Caco-2 (cell line): ENCODE data around the gene USP8. TPM values are rescaled to one million over a fixed set of nuclear protein-coding genes. Genes with fewer than 3 reads are reported as not detected.

Source experiments
- BruUV-seq: library from RNA; stranded (reverse); fragments of 400-500 nt; replicated peaks from 2 replicates; lab custom pipeline; 2021; lab: Mats Ljungman, UMichigan
- CTCF ChIA-PET: fragments of 300-600 bp; sonication (Branson Sonifier 250); formaldehyde crosslinking; loops from one replicate; lab custom pipeline; 2022; ENCODE audit warnings: antibody characterized with exemption; lab: Charles Lee
- POLR2A ChIA-PET: fragments of 300-600 bp; sonication (Branson Sonifier 250); formaldehyde crosslinking; loops from one replicate; lab custom pipeline; 2022; ENCODE audit warnings: antibody characterized with exemption; lab: Charles Lee
- DNase-seq, 2 experiments: peaks; one replicate each; pipeline versions ENCODE4 v3.0.0 to v3.0.0-alpha.2; 2020 to 2022
- H3K27me3 ChIP-seq: replicated peaks from 2 replicates; pipeline ENCODE4 v1.6.0; 2011; ENCODE audit warnings: low read length; ENCODE audit not compliant: control insufficient read depth, insufficient read depth
- H3K36me3 ChIP-seq: 2 replicates; pipeline ENCODE4 v1.5.1; 2011; ENCODE audit warnings: low read length; ENCODE audit not compliant: control insufficient read depth, insufficient read depth
- H3K4me1 ChIP-seq: fragments of 250-450 bp; sonication (Bioruptor Pico); 2 replicates; pipeline ENCODE4 v1.5.1; 2020; ENCODE audit warnings: mild to moderate bottlenecking
- H3K4me3 ChIP-seq: 2 replicates; pipeline ENCODE4 v1.5.1; 2011; ENCODE audit warnings: low read depth, mild to moderate bottlenecking, control low read depth, low read length
- H3K9me3 ChIP-seq: fragments of 250-450 bp; sonication (Bioruptor Pico); 2 replicates; pipeline ENCODE4 v1.5.1; 2020; ENCODE audit warnings: mild to moderate bottlenecking, moderate library complexity
- H3K27ac Mint-ChIP-seq: one replicate; pipeline ENCODE4 v1.8.0; 2022; ENCODE audit warnings: mixed read lengths; ENCODE audit not compliant: unreplicated experiment
- H3K27me3 Mint-ChIP-seq: one replicate; pipeline ENCODE4 v1.8.0; 2022; ENCODE audit warnings: mixed read lengths; ENCODE audit not compliant: insufficient read depth, unreplicated experiment
- H3K36me3 Mint-ChIP-seq: one replicate; pipeline ENCODE4 v1.8.0; 2022; ENCODE audit warnings: mild to moderate bottlenecking, mixed read lengths; ENCODE audit not compliant: insufficient read depth, unreplicated experiment
- H3K4me1 Mint-ChIP-seq: one replicate; pipeline ENCODE4 v1.8.0; 2022; ENCODE audit warnings: low read depth, mixed read lengths; ENCODE audit not compliant: unreplicated experiment
- H3K4me3 Mint-ChIP-seq: one replicate; pipeline ENCODE4 v1.8.0; 2022; ENCODE audit warnings: mild to moderate bottlenecking, moderate library complexity, mixed read lengths; ENCODE audit not compliant: unreplicated experiment
- H3K9me3 Mint-ChIP-seq: one replicate; pipeline ENCODE4 v1.8.0; 2022; ENCODE audit warnings: mixed read lengths; ENCODE audit not compliant: unreplicated experiment
- CTCF ChIP-seq, 2 experiments: fragments of 200-600 bp in 1 of 2; IDR thresholded peaks; 1 replicate in 1 of 2; 2 replicates in 1 of 2; pipeline versions ENCODE4 v1.5.1 to v1.8.0; 2011 to 2022; ENCODE audit warnings: antibody characterized with exemption in 1 of 2, control low read depth in 1 of 2, inconsistent platforms in 1 of 2, low read depth in 1 of 2, low read length in 1 of 2, mild to moderate bottlenecking in 1 of 2, moderate library complexity in 1 of 2; ENCODE audit not compliant: insufficient read depth in 1 of 2, severe bottlenecking in 1 of 2, unreplicated experiment in 1 of 2
- intact Hi-C: fragments of 100-400 bp; cut with micrococcal nuclease; formaldehyde crosslinking; loops from one replicate; pipeline ENCODE4 v1.10.0; 2022; ENCODE audit not compliant: unreplicated experiment
- total RNA-seq: library from RNA; stranded (reverse); gene quantifications from 2 replicates; pipeline ENCODE4 v1.2.3, GENCODE V29; 2022

Gene USP8
- total RNA-seq, 1 experiment from 2014 or later: 56.2 TPM

GRCh38 chr15:50471072-50471471 lies 46.9 kb downstream of the USP8 start:
- ChIA-PET CTCF (no interaction called here), POLR2A (no interaction called here)
- H3K36me3 ChIP-seq: no peaks in the 10 kb centered on the region
- no peaks in the 10 kb centered on the region for H3K4me1 ChIP-seq
- Mint-ChIP-seq H3K27me3 (no peaks in the 10 kb centered on the region), H3K4me3 (no peak overlapping the region), H3K27ac (no peak overlapping the region), H3K4me1 (no peaks in the 10 kb centered on the region), H3K36me3 (peaks cover 46% of the 10 kb centered on the region), H3K9me3 (no peaks in the 10 kb centered on the region)
- no TSS peak for BruUV-seq
- no peak overlapping the region for H3K4me3 ChIP-seq
- H3K9me3 ChIP-seq: no peaks in the 10 kb centered on the region
- intact Hi-C loops: no loop called here
- no peak for DNase-seq
- no peak for TF ChIP-seq CTCF (IDR thresholded peaks at IDR 0.05; ENCODE audit: insufficient read depth in 1 of 2, low read depth in 1 of 2, low read length in 1 of 2, severe bottlenecking in 1 of 2, unreplicated experiment in 1 of 2)
- H3K27me3 ChIP-seq: no peaks in the 10 kb centered on the region

GRCh38 chr15:50476143-50476542 lies 51.9 kb downstream of the USP8 start:
- H3K4me3 Mint-ChIP-seq: no peak overlapping the region
- intact Hi-C loops: no loop called here
- H3K9me3 ChIP-seq: no peaks in the 10 kb centered on the region
- no peak overlapping the region for H3K4me3 ChIP-seq
- BruUV-seq: no TSS peak
- ChIA-PET CTCF (no interaction called here), POLR2A (no interaction called here)
- H3K36me3 Mint-ChIP-seq: peaks cover 51% of the 10 kb centered on the region
- no peaks in the 10 kb centered on the region for H3K27me3 Mint-ChIP-seq
- DNase-seq: no peak
- no peaks in the 10 kb centered on the region for H3K36me3 ChIP-seq
- H3K9me3 Mint-ChIP-seq: no peaks in the 10 kb centered on the region
- H3K4me1 ChIP-seq: no peaks in the 10 kb centered on the region
- H3K27me3 ChIP-seq: no peaks in the 10 kb centered on the region
- H3K27ac Mint-ChIP-seq: no peak overlapping the region
- H3K4me1 Mint-ChIP-seq: no peaks in the 10 kb centered on the region
- TF ChIP-seq CTCF (IDR thresholded peaks at IDR 0.05; ENCODE audit: insufficient read depth in 1 of 2, low read depth in 1 of 2, low read length in 1 of 2, severe bottlenecking in 1 of 2, unreplicated experiment in 1 of 2): no peak

- ChIA-PET CTCF (no interaction called here), POLR2A (no interaction called here)
- no peaks in the 10 kb centered on the region for H3K27me3 Mint-ChIP-seq
- Histone ChIP-seq H3K9me3 (no peaks in the 10 kb centered on the region), H3K4me3 (no peak overlapping the region), H3K4me1 (no peaks in the 10 kb centered on the region; the same call in 1 of the 2 replicates), H3K36me3 (no peaks in the 10 kb centered on the region; the same call in 1 of the 2 replicates), H3K27me3 (no peaks in the 10 kb centered on the region)
- no peaks in the 10 kb centered on the region for H3K4me1 Mint-ChIP-seq
- no TSS peak for BruUV-seq
- no peak overlapping the region for H3K27ac Mint-ChIP-seq
- no peak for TF ChIP-seq CTCF (IDR thresholded peaks at IDR 0.05; ENCODE audit: insufficient read depth in 1 of 2, low read depth in 1 of 2, low read length in 1 of 2, severe bottlenecking in 1 of 2, unreplicated experiment in 1 of 2)
- intact Hi-C loops: no loop called here
- no peak for DNase-seq
- H3K4me3 Mint-ChIP-seq: no peak overlapping the region
- no peaks in the 10 kb centered on the region for H3K9me3 Mint-ChIP-seq
- H3K36me3 Mint-ChIP-seq: peaks cover 51% of the 10 kb centered on the region
Observed at GRCh38 chr15:50484781-50485180, 60.6 kb downstream of the USP8 start.
